CD14-positive monocyte (primary cell): ENCODE measurements around the gene SAA2. TPM values are rescaled to one million over a fixed set of nuclear protein-coding genes. Genes with fewer than 3 reads are reported as not detected.
A peak's percentile ranks its signal among the peaks of the same experiment; 100 is the strongest.

Experiments used
- DNase-seq, 3 donors: peaks; one replicate each; pipeline ENCODE4 v3.0.0-alpha.2; 2011 to 2022
- H2AFZ ChIP-seq: 2 replicates; pipeline ENCODE4 v1.6.0; 2012; ENCODE audit warnings: mild to moderate bottlenecking, low read depth, low read length, inconsistent platforms; ENCODE audit not compliant: insufficient read depth, poor library complexity, severe bottlenecking
- H3K27ac ChIP-seq, 2 donors: 1 replicate in 1 of 2; 2 replicates in 1 of 2; pipeline ENCODE4 v1.5.1; 2012 to 2013; ENCODE audit warnings: low read length in 2 of 2, control low read depth in 1 of 2, inconsistent platforms in 1 of 2, low read depth in 1 of 2, mild to moderate bottlenecking in 1 of 2
- H3K27me3 ChIP-seq, 2 donors: one replicate each; pipeline versions ENCODE4 v1.6.0 to v1.6.1; 2011 to 2013; ENCODE audit warnings: low read length in 2 of 2; ENCODE audit not compliant: control insufficient read depth in 2 of 2, insufficient read depth in 2 of 2
- H3K36me3 ChIP-seq, 2 donors: replicated peaks in 1 of 2; 1 replicate in 1 of 2; 2 replicates in 1 of 2; pipeline versions ENCODE4 v1.5.1 to v1.6.1; 2012 to 2013; ENCODE audit warnings: low read length in 2 of 2, control low read depth in 1 of 2, inconsistent platforms in 1 of 2, mild to moderate bottlenecking in 1 of 2; ENCODE audit not compliant: insufficient read depth in 2 of 2, control insufficient read depth in 1 of 2
- H3K4me1 ChIP-seq, 2 donors: 1 replicate in 1 of 2; 2 replicates in 1 of 2; pipeline versions ENCODE4 v1.5.1 to v1.6.1; 2012 to 2013; ENCODE audit warnings: low read length in 2 of 2, control low read depth in 1 of 2, inconsistent platforms in 1 of 2, mild to moderate bottlenecking in 1 of 2, moderate library complexity in 1 of 2; ENCODE audit not compliant: insufficient read depth in 2 of 2, control insufficient read depth in 1 of 2
- H3K4me2 ChIP-seq: replicated peaks from 2 replicates; pipeline ENCODE3; 2012; ENCODE audit warnings: low read length, moderate library complexity, mild to moderate bottlenecking; ENCODE audit not compliant: poor library complexity, severe bottlenecking; ENCODE audit errors: extremely low read depth
- H3K4me3 ChIP-seq, 3 experiments: fragments of 200-600 bp in 1 of 3; sonication (generic) in 1 of 3; replicated peaks in 1 of 3; 1 replicate in 2 of 3; 2 replicates in 1 of 3; pipeline ENCODE4 v1.5.1; 2011 to 2013; ENCODE audit warnings: low read length in 3 of 3, mild to moderate bottlenecking in 3 of 3, control low read depth in 2 of 3, low read depth in 2 of 3, inconsistent platforms in 1 of 3, moderate library complexity in 1 of 3
- H3K79me2 ChIP-seq: 2 replicates; pipeline ENCODE4 v1.6.0; 2012; ENCODE audit warnings: mild to moderate bottlenecking, control low read depth, inconsistent platforms, low read length, moderate library complexity; ENCODE audit not compliant: insufficient read depth
- H3K9ac ChIP-seq: 2 replicates; pipeline ENCODE4 v1.6.0; 2017; ENCODE audit warnings: low read length, mild to moderate bottlenecking; ENCODE audit not compliant: insufficient read depth, poor library complexity, severe bottlenecking
- H3K9me3 ChIP-seq, 2 donors: replicated peaks in 1 of 2; 1 replicate in 1 of 2; 2 replicates in 1 of 2; pipeline versions ENCODE4 v1.5.1 to v1.6.1; 2012 to 2013; ENCODE audit warnings: low read length in 2 of 2, control low read depth in 1 of 2; ENCODE audit not compliant: control insufficient read depth in 1 of 2, insufficient read depth in 1 of 2
- H4K20me1 ChIP-seq: 2 replicates; pipeline ENCODE4 v1.6.0; 2012; ENCODE audit warnings: mild to moderate bottlenecking, low read length, control low read depth, moderate library complexity; ENCODE audit not compliant: insufficient read depth
- H3K27ac Mint-ChIP-seq, 7 donors: one replicate each; pipeline ENCODE4 v1.8.0; 2020; ENCODE audit warnings: mild to moderate bottlenecking in 7 of 7, mixed read lengths in 7 of 7, moderate library complexity in 6 of 7, inconsistent platforms in 2 of 7
- H3K27me3 Mint-ChIP-seq, 3 donors: one replicate each; pipeline ENCODE4 v1.8.0; 2021 to 2022; ENCODE audit warnings: low read depth in 3 of 3, mild to moderate bottlenecking in 3 of 3, mixed read lengths in 3 of 3, moderate library complexity in 3 of 3, inconsistent platforms in 1 of 3
- H3K36me3 Mint-ChIP-seq, 2 donors: one replicate each; pipeline ENCODE4 v1.8.0; 2020; ENCODE audit warnings: mixed read lengths in 2 of 2, inconsistent platforms in 1 of 2, mild to moderate bottlenecking in 1 of 2
- H3K4me1 Mint-ChIP-seq: one replicate; pipeline ENCODE4 v1.8.0; 2020; ENCODE audit warnings: mild to moderate bottlenecking, mixed read lengths
- H3K4me3 Mint-ChIP-seq, 2 donors: one replicate each; pipeline ENCODE4 v1.8.0; 2020; ENCODE audit warnings: mild to moderate bottlenecking in 2 of 2, mixed read lengths in 2 of 2, moderate library complexity in 1 of 2
- H3K9me3 Mint-ChIP-seq, 7 donors: one replicate each; pipeline ENCODE4 v1.8.0; 2020 to 2022; ENCODE audit warnings: mixed read lengths in 7 of 7, mild to moderate bottlenecking in 6 of 7, moderate library complexity in 6 of 7, inconsistent platforms in 2 of 7
- CTCF ChIP-seq: fragments of 200-600 bp; IDR thresholded peaks from one replicate; pipeline ENCODE4 v1.8.0; 2022; ENCODE audit warnings: antibody characterized with exemption, mild to moderate bottlenecking
- WGBS: methylation state at CpG from one replicate; pipeline ENCODE4 v1.1.5; 2013; ENCODE audit warnings: missing lambda C conversion rate; ENCODE audit not compliant: insufficient coverage; 5-methylcytosine and 5-hydroxymethylcytosine counted together
- intact Hi-C, 2 donors: fragments of 100-400 bp; cut with micrococcal nuclease; formaldehyde crosslinking; loops; one replicate each; pipeline versions ENCODE4 v1.15.0 to v1.15.1; 2023
- polyA plus RNA-seq, 3 donors: library from polyadenylated mRNA; depleted of rRNA in 1 of 3; unstranded in 2 of 3; stranded (reverse) in 1 of 3; fragments of 300-500 nt in 2 of 3; fragments of >200 nt in 1 of 3; fragmentation: Illumina TruSeq in 2 of 3; gene quantifications; 1 replicate in 2 of 3; 2 replicates in 1 of 3; pipeline ENCODE4 v1.2.3, GENCODE V29; 2012 to 2021

SAA2 gene
- polyA plus RNA-seq, 3 donors, result not detected

DNA sequence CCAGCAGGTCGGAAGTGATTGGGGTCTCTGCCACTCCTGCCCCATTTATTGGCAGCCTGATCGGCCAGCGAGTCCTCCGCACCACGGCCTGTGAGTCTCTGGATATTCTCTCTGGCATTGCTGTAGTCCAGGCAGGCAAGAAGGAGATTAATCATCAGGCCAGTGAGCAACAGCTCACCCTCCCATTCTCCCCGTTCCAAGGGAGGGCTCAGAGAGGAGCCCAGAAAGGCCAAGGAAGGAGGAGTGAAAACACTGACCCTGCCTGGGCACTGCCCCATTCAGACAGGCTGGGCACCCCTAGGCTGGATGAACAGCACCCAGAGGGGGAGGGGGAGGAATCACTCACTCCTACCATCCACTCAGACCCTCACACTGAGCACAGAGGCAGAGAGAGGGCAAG is 3.1 kb downstream of the SAA2 start:
- Histone ChIP-seq H3K4me1 (no peaks in the 10 kb centered on the region), H3K4me2 (no peak overlapping the region), H3K79me2 (no peaks in the 10 kb centered on the region), H3K27me3 (peaks cover 2 to 4% of the 10 kb centered on the region in 2 donors), H2AFZ (peak overlapping the region; percentile 16), H4K20me1 (no peaks in the 10 kb centered on the region), H3K27ac (no peak overlapping the region), H3K9ac (no peak overlapping the region), H3K4me3 (no peak overlapping the region), H3K36me3 (no peaks in the 10 kb centered on the region), H3K9me3 (no peaks in the 10 kb centered on the region)
- TF ChIP-seq CTCF, result no peak
- DNase-seq, result no peak
- intact Hi-C loops, result loop anchor here (10.0 kb wide), 3 partner anchors 79 to 149 kb away; partner anchors contain the start of genes GTF2H1 (in 1 of the 2), HPS5 (in 1 of the 2) and LDHA (in 1 of the 2)
- Mint-ChIP-seq H3K27ac (no peak overlapping the region), H3K9me3 (peaks cover 0 to 2% (median 0%) of the 10 kb centered on the region in 7 donors), H3K36me3 (no peaks in the 10 kb centered on the region), H3K27me3 (peaks cover 4 to 6% (median 6%) of the 10 kb centered on the region in 3 donors), H3K4me3 (no peak overlapping the region), H3K4me1 (peaks cover 11% of the 10 kb centered on the region)
- 96% methylated on average over 5 of the region's 6 CpGs for WGBS

- Histone ChIP-seq H3K36me3 (no peaks in the 10 kb centered on the region), H3K4me3 (no peak overlapping the region), H3K4me1 (no peaks in the 10 kb centered on the region), H3K79me2 (no peaks in the 10 kb centered on the region), H3K9me3 (no peaks in the 10 kb centered on the region), H4K20me1 (no peaks in the 10 kb centered on the region), H3K27me3 (peaks cover 6 to 18% of the 10 kb centered on the region in 2 donors), H3K4me2 (no peak overlapping the region), H3K27ac (no peak overlapping the region), H3K9ac (no peak overlapping the region), H2AFZ (peak overlapping the region; percentile 69)
- peak; percentile 91 for TF ChIP-seq CTCF
- Mint-ChIP-seq H3K4me3 (no peak overlapping the region), H3K4me1 (peaks cover 11% of the 10 kb centered on the region), H3K36me3 (no peaks in the 10 kb centered on the region), H3K27me3 (peaks cover 2 to 10% (median 7%) of the 10 kb centered on the region in 3 donors), H3K9me3 (peaks cover 0 to 2% (median 0%) of the 10 kb centered on the region in 7 donors), H3K27ac (no peak overlapping the region)
- intact Hi-C loops, result loop anchor here (5.0 to 10.0 kb wide), 4 partner anchors 38 to 151 kb away; partner anchors contain the start of genes GTF2H1 (in 1 of the 2), HPS5 (in 1 of the 2) and LDHA (in 1 of the 2)
- WGBS, result 0% methylated on average over 1 of the region's 1 CpG
- DNase-seq, result peak; percentile 63 to 74 (median 72)
Observed at GRCh38 chr11:18243783-18244362, 4.6 kb downstream of the SAA2 start.
